PFSK-1 (cell line): ENCODE measurements around the gene PSMA5.

Experiments used
- FOXP2 ChIP-seq: optimal IDR thresholded peaks from 2 replicates; pipeline ENCODE3; 2011; ENCODE audit warnings: borderline replicate concordance, control low read depth, inconsistent platforms; ENCODE audit not compliant: insufficient read depth; ENCODE audit errors: extremely low read length, extremely low read depth
- POLR2AphosphoS5 ChIP-seq: IDR thresholded peaks from 2 replicates; pipeline ENCODE4 v1.6.1; 2012; ENCODE audit warnings: low read depth, mild to moderate bottlenecking, control low read depth, low read length, moderate library complexity
- SIN3A ChIP-seq: IDR thresholded peaks from 2 replicates; pipeline ENCODE4 v1.6.1; 2012; ENCODE audit warnings: mild to moderate bottlenecking, low read length, moderate library complexity, borderline replicate concordance; ENCODE audit not compliant: insufficient read depth
- TAF1 ChIP-seq: IDR thresholded peaks from 2 replicates; pipeline ENCODE4 v1.6.1; 2012; ENCODE audit warnings: low read length, control low read depth, borderline replicate concordance; ENCODE audit not compliant: insufficient read depth
- TF ChIP-seq, protein P1 (sequence below), 2 experiments: IDR thresholded peaks; 2 replicates each; pipeline versions ENCODE4 v1.6.1 to v1.8.0; 2011 to 2012; ENCODE audit warnings: low read depth in 2 of 2, low read length in 2 of 2, control low read depth in 1 of 2, inconsistent platforms in 1 of 2, mild to moderate bottlenecking in 1 of 2, moderate library complexity in 1 of 2; ENCODE audit not compliant: insufficient read depth in 1 of 2

DNA sequence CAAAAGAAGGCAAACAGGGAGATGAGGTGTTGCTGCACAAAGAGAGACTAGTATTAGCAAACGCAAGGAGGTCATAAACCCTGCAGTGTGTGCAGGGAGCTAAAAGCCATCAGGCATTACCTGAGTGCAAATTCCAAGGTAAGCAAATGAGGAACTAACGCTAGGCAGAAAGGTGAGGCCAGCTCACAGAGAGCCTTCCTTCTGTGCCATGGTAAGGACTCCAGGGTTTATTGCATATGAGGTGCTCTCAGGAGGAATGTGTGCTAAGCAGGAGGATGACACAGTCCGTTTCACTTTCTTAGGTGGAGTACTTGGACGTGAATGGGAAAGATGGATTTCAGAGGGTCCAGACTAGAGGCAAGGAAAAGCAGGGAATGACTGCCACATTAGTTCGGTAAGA lies 74.8 kb downstream of the PSMA5 start:
- TF ChIP-seq SIN3A, result no peak
- TF ChIP-seq TAF1, result no peak
- no peak for TF ChIP-seq POLR2AphosphoS5
- TF ChIP-seq FOXP2, result no peak
- TF ChIP-seq, protein P1, sequence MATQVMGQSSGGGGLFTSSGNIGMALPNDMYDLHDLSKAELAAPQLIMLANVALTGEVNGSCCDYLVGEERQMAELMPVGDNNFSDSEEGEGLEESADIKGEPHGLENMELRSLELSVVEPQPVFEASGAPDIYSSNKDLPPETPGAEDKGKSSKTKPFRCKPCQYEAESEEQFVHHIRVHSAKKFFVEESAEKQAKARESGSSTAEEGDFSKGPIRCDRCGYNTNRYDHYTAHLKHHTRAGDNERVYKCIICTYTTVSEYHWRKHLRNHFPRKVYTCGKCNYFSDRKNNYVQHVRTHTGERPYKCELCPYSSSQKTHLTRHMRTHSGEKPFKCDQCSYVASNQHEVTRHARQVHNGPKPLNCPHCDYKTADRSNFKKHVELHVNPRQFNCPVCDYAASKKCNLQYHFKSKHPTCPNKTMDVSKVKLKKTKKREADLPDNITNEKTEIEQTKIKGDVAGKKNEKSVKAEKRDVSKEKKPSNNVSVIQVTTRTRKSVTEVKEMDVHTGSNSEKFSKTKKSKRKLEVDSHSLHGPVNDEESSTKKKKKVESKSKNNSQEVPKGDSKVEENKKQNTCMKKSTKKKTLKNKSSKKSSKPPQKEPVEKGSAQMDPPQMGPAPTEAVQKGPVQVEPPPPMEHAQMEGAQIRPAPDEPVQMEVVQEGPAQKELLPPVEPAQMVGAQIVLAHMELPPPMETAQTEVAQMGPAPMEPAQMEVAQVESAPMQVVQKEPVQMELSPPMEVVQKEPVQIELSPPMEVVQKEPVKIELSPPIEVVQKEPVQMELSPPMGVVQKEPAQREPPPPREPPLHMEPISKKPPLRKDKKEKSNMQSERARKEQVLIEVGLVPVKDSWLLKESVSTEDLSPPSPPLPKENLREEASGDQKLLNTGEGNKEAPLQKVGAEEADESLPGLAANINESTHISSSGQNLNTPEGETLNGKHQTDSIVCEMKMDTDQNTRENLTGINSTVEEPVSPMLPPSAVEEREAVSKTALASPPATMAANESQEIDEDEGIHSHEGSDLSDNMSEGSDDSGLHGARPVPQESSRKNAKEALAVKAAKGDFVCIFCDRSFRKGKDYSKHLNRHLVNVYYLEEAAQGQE (IDR thresholded peaks at IDR 0.05; ENCODE audit: insufficient read depth in 1 of 2, low read depth in 2 of 2, low read length in 2 of 2), result no peak
